Measurements from ENCODE around the gene NKIRAS1.

- TF ChIP-seq BACH2 (CRISPR knock-in tag; IDR thresholded peaks at IDR 0.05; ENCODE audit: borderline replicate concordance) (no peak), ZFP30 (CRISPR knock-in tag; IDR thresholded peaks at IDR 0.05) (no peak), CREB5 (CRISPR knock-in tag; IDR thresholded peaks at IDR 0.05; ENCODE audit: low read depth) (no peak), OSR1 (CRISPR knock-in tag; IDR thresholded peaks at IDR 0.05) (no peak), ZNF70 (CRISPR knock-in tag; IDR thresholded peaks at IDR 0.05) (no peak), TOX (CRISPR knock-in tag; IDR thresholded peaks at IDR 0.05; ENCODE audit: borderline replicate concordance) (no peak), ZNF8 (CRISPR knock-in tag; IDR thresholded peaks at IDR 0.05) (no peak), CSDC2 (CRISPR knock-in tag; IDR thresholded peaks at IDR 0.05) (no peak), ZFP3 (CRISPR knock-in tag; IDR thresholded peaks at IDR 0.05) (no peak), GLIS3 (CRISPR knock-in tag; IDR thresholded peaks at IDR 0.05) (no peak), ZC3H10 (CRISPR knock-in tag; IDR thresholded peaks at IDR 0.05) (no peak), ISL1 (CRISPR knock-in tag; IDR thresholded peaks at IDR 0.05) (no peak)
- TF ChIP-seq, protein P1, sequence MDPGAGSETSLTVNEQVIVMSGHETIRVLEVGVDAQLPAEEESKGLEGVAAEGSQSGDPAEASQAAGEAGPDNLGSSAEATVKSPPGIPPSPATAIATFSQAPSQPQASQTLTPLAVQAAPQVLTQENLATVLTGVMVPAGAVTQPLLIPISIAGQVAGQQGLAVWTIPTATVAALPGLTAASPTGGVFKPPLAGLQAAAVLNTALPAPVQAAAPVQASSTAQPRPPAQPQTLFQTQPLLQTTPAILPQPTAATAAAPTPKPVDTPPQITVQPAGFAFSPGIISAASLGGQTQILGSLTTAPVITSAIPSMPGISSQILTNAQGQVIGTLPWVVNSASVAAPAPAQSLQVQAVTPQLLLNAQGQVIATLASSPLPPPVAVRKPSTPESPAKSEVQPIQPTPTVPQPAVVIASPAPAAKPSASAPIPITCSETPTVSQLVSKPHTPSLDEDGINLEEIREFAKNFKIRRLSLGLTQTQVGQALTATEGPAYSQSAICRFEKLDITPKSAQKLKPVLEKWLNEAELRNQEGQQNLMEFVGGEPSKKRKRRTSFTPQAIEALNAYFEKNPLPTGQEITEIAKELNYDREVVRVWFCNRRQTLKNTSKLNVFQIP (CRISPR knock-in tag; IDR thresholded peaks at IDR 0.05; ENCODE audit: borderline replicate concordance, low read depth): no peak
- TF ChIP-seq, protein P2, sequence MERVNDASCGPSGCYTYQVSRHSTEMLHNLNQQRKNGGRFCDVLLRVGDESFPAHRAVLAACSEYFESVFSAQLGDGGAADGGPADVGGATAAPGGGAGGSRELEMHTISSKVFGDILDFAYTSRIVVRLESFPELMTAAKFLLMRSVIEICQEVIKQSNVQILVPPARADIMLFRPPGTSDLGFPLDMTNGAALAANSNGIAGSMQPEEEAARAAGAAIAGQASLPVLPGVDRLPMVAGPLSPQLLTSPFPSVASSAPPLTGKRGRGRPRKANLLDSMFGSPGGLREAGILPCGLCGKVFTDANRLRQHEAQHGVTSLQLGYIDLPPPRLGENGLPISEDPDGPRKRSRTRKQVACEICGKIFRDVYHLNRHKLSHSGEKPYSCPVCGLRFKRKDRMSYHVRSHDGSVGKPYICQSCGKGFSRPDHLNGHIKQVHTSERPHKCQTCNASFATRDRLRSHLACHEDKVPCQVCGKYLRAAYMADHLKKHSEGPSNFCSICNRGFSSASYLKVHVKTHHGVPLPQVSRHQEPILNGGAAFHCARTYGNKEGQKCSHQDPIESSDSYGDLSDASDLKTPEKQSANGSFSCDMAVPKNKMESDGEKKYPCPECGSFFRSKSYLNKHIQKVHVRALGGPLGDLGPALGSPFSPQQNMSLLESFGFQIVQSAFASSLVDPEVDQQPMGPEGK (CRISPR knock-in tag; IDR thresholded peaks at IDR 0.05; ENCODE audit: borderline replicate concordance): no peak
Observed at GRCh38 chr3:23880703-23881339, 36.0 kb downstream of the NKIRAS1 start.

All from SK-N-SH treated with all-trans-retinoic acid at 6 μM for 48 hours (cell line).